ENCODE measurements around the gene KCNIP4. TPM values are rescaled to one million over a fixed set of nuclear protein-coding genes. Genes with fewer than 3 reads are reported as not detected.

Gene KCNIP4
- total and polyA plus RNA-seq, 9 of the 15 experiments (the other 6 are each of a cell fraction or from before 2014, with no cell fraction given) = 0.25 to 0.41 TPM; not detected in 7

DNA sequence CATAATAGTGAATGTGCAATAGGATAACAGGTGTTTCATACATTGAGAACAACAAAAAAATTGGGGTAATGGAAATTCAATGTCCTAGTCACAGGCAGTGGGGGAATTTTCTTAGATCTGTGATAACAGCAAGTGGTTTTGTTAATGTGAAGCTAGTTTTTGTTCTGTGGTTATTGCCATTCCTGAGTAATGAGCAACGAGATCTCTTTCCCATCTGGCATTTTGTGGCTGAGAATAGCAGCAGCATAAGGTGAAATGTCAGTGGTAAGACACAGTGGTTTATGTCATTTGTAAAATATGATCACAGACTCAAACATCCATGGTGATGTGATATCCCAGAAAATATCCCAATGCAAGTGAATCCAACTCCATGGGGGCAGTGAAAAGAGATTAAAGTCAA lies 497.5 kb downstream of the KCNIP4 start (continued):
- TF ChIP-seq, protein P1, sequence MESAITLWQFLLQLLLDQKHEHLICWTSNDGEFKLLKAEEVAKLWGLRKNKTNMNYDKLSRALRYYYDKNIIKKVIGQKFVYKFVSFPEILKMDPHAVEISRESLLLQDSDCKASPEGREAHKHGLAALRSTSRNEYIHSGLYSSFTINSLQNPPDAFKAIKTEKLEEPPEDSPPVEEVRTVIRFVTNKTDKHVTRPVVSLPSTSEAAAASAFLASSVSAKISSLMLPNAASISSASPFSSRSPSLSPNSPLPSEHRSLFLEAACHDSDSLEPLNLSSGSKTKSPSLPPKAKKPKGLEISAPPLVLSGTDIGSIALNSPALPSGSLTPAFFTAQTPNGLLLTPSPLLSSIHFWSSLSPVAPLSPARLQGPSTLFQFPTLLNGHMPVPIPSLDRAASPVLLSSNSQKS (CRISPR knock-in tag; IDR thresholded peaks at IDR 0.05) = no peak
- TF ChIP-seq NFE2 (IDR thresholded peaks at IDR 0.05; ENCODE audit: low read depth) = no peak
- TF ChIP-seq MCM7 (IDR thresholded peaks at IDR 0.05) = no peak
- no peak for TF ChIP-seq BRD4 (IDR thresholded peaks at IDR 0.05)
- TF ChIP-seq, protein P2, sequence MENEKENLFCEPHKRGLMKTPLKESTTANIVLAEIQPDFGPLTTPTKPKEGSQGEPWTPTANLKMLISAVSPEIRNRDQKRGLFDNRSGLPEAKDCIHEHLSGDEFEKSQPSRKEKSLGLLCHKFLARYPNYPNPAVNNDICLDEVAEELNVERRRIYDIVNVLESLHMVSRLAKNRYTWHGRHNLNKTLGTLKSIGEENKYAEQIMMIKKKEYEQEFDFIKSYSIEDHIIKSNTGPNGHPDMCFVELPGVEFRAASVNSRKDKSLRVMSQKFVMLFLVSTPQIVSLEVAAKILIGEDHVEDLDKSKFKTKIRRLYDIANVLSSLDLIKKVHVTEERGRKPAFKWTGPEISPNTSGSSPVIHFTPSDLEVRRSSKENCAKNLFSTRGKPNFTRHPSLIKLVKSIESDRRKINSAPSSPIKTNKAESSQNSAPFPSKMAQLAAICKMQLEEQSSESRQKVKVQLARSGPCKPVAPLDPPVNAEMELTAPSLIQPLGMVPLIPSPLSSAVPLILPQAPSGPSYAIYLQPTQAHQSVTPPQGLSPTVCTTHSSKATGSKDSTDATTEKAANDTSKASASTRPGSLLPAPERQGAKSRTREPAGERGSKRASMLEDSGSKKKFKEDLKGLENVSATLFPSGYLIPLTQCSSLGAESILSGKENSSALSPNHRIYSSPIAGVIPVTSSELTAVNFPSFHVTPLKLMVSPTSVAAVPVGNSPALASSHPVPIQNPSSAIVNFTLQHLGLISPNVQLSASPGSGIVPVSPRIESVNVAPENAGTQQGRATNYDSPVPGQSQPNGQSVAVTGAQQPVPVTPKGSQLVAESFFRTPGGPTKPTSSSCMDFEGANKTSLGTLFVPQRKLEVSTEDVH (IDR thresholded peaks at IDR 0.05; ENCODE audit: low read depth, partially characterized antibody) = no peak
- TF ChIP-seq NFYB (IDR thresholded peaks at IDR 0.05; ENCODE audit: extremely low read depth, insufficient read length) = no peak
- TF ChIP-seq NUFIP1 (IDR thresholded peaks at IDR 0.05; ENCODE audit: partially characterized antibody) = no peak
- TF ChIP-seq SETDB1 (IDR thresholded peaks at IDR 0.05; ENCODE audit: low read length) = no peak
- TF ChIP-seq, protein P3, sequence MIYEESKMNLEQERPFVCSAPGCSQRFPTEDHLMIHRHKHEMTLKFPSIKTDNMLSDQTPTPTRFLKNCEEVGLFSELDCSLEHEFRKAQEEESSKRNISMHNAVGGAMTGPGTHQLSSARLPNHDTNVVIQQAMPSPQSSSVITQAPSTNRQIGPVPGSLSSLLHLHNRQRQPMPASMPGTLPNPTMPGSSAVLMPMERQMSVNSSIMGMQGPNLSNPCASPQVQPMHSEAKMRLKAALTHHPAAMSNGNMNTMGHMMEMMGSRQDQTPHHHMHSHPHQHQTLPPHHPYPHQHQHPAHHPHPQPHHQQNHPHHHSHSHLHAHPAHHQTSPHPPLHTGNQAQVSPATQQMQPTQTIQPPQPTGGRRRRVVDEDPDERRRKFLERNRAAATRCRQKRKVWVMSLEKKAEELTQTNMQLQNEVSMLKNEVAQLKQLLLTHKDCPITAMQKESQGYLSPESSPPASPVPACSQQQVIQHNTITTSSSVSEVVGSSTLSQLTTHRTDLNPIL (CRISPR knock-in tag; IDR thresholded peaks at IDR 0.05) = no peak
- no peak for TF ChIP-seq FOXM1 (IDR thresholded peaks at IDR 0.05; ENCODE audit: low read depth)
- TF ChIP-seq FOXM1 (CRISPR knock-in tag; IDR thresholded peaks at IDR 0.05; ENCODE audit: low read depth) = no peak
- TF ChIP-seq SMAD2 (IDR thresholded peaks at IDR 0.05; ENCODE audit: low read depth, low read length) = no peak
- TF ChIP-seq NFIC (IDR thresholded peaks at IDR 0.05) = no peak
